ENCODE results near the gene ZNF853. TPM values are rescaled to one million over a fixed set of nuclear protein-coding genes. Genes with fewer than 3 reads are reported as not detected.

The ZNF853 gene
- total RNA-seq, 1 experiment from 2014 or later: 3.4 TPM

GRCh38 chr7:6606866-6607583, 8.4 kb upstream of the ZNF853 start:
- DNase-seq (ENCODE audit: low spot score): no peak
- CTCF ChIA-PET: no interaction called here

GRCh38 chr7:6607651-6608051, 7.8 kb upstream of the ZNF853 start:
- DNase-seq (ENCODE audit: low spot score): no peak
- Histone ChIP-seq H3K36me3 (ENCODE audit: insufficient read depth, low read length, poor library complexity, severe bottlenecking) (peaks cover 9% of the 10 kb centered on the region), H3K27ac (ENCODE audit: low read depth, low read length, poor library complexity, severe bottlenecking) (no peak overlapping the region), H3K27me3 (replicated peaks; ENCODE audit: insufficient read depth, low read depth, low read length, poor library complexity) (no peaks in the 10 kb centered on the region), H3K4me3 (ENCODE audit: low read depth, low read length, poor library complexity, severe bottlenecking) (no peak overlapping the region), H3K9me3 (ENCODE audit: low read depth, low read length, poor library complexity, severe bottlenecking) (no peaks in the 10 kb centered on the region), H3K4me1 (ENCODE audit: insufficient read depth, low read length, poor library complexity, severe bottlenecking) (no peaks in the 10 kb centered on the region)
- CTCF ChIA-PET: no interaction called here
- intact Hi-C loops (cut with micrococcal nuclease; ENCODE audit: unreplicated experiment): no loop called here
- POLR2A ChIA-PET (ENCODE audit: low non-redundant PET): no interaction called here
- TF ChIP-seq EZH2 (IDR thresholded peaks at IDR 0.05; ENCODE audit: borderline replicate concordance, low read depth, low read length, poor library complexity, severe bottlenecking): no peak
- TF ChIP-seq CTCF (conservative IDR thresholded peaks at IDR 0.05; ENCODE audit: low read depth, low read length): no peak
- no TSS peak for BruUV-seq (replicated peaks)

More at GRCh38 chr7:6606866-6607583, 8.4 kb upstream of the ZNF853 start:
- TF ChIP-seq CTCF (conservative IDR thresholded peaks at IDR 0.05; ENCODE audit: low read depth, low read length): no peak
- TF ChIP-seq EZH2 (IDR thresholded peaks at IDR 0.05; ENCODE audit: borderline replicate concordance, low read depth, low read length, poor library complexity, severe bottlenecking): no peak
- intact Hi-C loops (cut with micrococcal nuclease; ENCODE audit: unreplicated experiment): no loop called here
- H3K4me3 ChIP-seq (ENCODE audit: low read depth, low read length, poor library complexity, severe bottlenecking): no peak overlapping the region
- no peak overlapping the region for H3K27ac ChIP-seq (ENCODE audit: low read depth, low read length, poor library complexity, severe bottlenecking)
- H3K36me3 ChIP-seq (ENCODE audit: insufficient read depth, low read length, poor library complexity, severe bottlenecking): peaks cover 14% of the 10 kb centered on the region
- H3K9me3 ChIP-seq (ENCODE audit: low read depth, low read length, poor library complexity, severe bottlenecking): no peaks in the 10 kb centered on the region
- H3K27me3 ChIP-seq (replicated peaks; ENCODE audit: insufficient read depth, low read depth, low read length, poor library complexity): no peaks in the 10 kb centered on the region
- POLR2A ChIA-PET (ENCODE audit: low non-redundant PET): no interaction called here
- H3K4me1 ChIP-seq (ENCODE audit: insufficient read depth, low read length, poor library complexity, severe bottlenecking): no peaks in the 10 kb centered on the region
- BruUV-seq (replicated peaks): no TSS peak

- H3K27me3 ChIP-seq (replicated peaks; ENCODE audit: insufficient read depth, low read depth, low read length, poor library complexity): no peaks in the 10 kb centered on the region
- no peak for DNase-seq (ENCODE audit: low spot score)
- H3K36me3 ChIP-seq (ENCODE audit: insufficient read depth, low read length, poor library complexity, severe bottlenecking): peaks cover 4% of the 10 kb centered on the region
- no peaks in the 10 kb centered on the region for H3K9me3 ChIP-seq (ENCODE audit: low read depth, low read length, poor library complexity, severe bottlenecking)
- H3K27ac ChIP-seq (ENCODE audit: low read depth, low read length, poor library complexity, severe bottlenecking): no peak overlapping the region
- TF ChIP-seq EZH2 (IDR thresholded peaks at IDR 0.05; ENCODE audit: borderline replicate concordance, low read depth, low read length, poor library complexity, severe bottlenecking) (no peak), CTCF (conservative IDR thresholded peaks at IDR 0.05; ENCODE audit: low read depth, low read length) (no peak)
- no peaks in the 10 kb centered on the region for H3K4me1 ChIP-seq (ENCODE audit: insufficient read depth, low read length, poor library complexity, severe bottlenecking)
- BruUV-seq (replicated peaks): no TSS peak
- ChIA-PET POLR2A (ENCODE audit: low non-redundant PET) (no interaction called here), CTCF (no interaction called here)
- no peak overlapping the region for H3K4me3 ChIP-seq (ENCODE audit: low read depth, low read length, poor library complexity, severe bottlenecking)
- intact Hi-C loops (cut with micrococcal nuclease; ENCODE audit: unreplicated experiment): no loop called here
Observed at GRCh38 chr7:6608081-6608480, 7.3 kb upstream of the ZNF853 start.
